Esophagus muscularis mucosa (tissue), 4 donors: Measurements from ENCODE around the gene CX3CL1. TPM values are rescaled to one million over a fixed set of nuclear protein-coding genes. Genes with fewer than 3 reads are reported as not detected.

Experiments used
- DNase-seq: peaks from one replicate; pipeline ENCODE4 v3.0.0-alpha.2; 2017; ENCODE audit errors: extremely low spot score
- H3K27ac ChIP-seq, 4 donors: fragments of 200-600 bp; sonication (generic); replicated peaks in 1 of 4; 1 replicate in 3 of 4; 2 replicates in 1 of 4; pipeline ENCODE4 v1.5.1; 2016 to 2019; ENCODE audit warnings: mild to moderate bottlenecking in 1 of 4
- H3K27me3 ChIP-seq, 4 donors: fragments of 200-600 bp; sonication (generic); one replicate each; pipeline versions ENCODE4 v1.5.1 to v1.6.0; 2016 to 2019
- H3K36me3 ChIP-seq, 4 donors: fragments of 200-600 bp; sonication (generic); one replicate each; pipeline ENCODE4 v1.5.1; 2016 to 2019
- H3K4me1 ChIP-seq, 4 donors: fragments of 200-600 bp; sonication (generic); one replicate each; pipeline ENCODE4 v1.5.1; 2016 to 2019
- H3K4me3 ChIP-seq, 4 donors: fragments of 200-600 bp; sonication (generic); 1 replicate in 2 of 4; 2 replicates in 2 of 4; pipeline ENCODE4 v1.5.1; 2016 to 2019; ENCODE audit warnings: mild to moderate bottlenecking in 4 of 4, moderate library complexity in 1 of 4
- H3K9me3 ChIP-seq, 4 donors: fragments of 200-600 bp; sonication (generic); 1 replicate in 3 of 4; 2 replicates in 1 of 4; pipeline ENCODE4 v1.5.1; 2016 to 2019
- EP300 ChIP-seq: sonication (generic); formaldehyde crosslinking; IDR thresholded peaks from one replicate; pipeline ENCODE4 v1.6.1; 2017; ENCODE audit warnings: antibody characterized with exemption
- POLR2A ChIP-seq: fragments of 450-650 bp; IDR thresholded peaks from one replicate; pipeline ENCODE4 v1.6.1; 2017; ENCODE audit warnings: antibody characterized with exemption, moderate library complexity, mild to moderate bottlenecking, low read depth
- POLR2AphosphoS5 ChIP-seq, 2 donors: sonication (generic); formaldehyde crosslinking; IDR thresholded peaks; one replicate each; pipeline ENCODE4 v1.6.1; 2017; ENCODE audit warnings: antibody characterized with exemption in 2 of 2
- WGBS: methylation state at CpG from one replicate; pipeline ENCODE4 v1.1.5; 2018; 5-methylcytosine and 5-hydroxymethylcytosine counted together
- intact Hi-C: fragments of 100-400 bp; cut with DNase I; formaldehyde crosslinking; loops from one replicate; pipeline ENCODE4 v1.15.1; 2023
- total RNA-seq, 4 donors: library from RNA; depleted of rRNA; stranded (reverse); fragments of >200 nt; gene quantifications; one replicate each; pipeline versions ENCODE4 v1.1.0 to v1.2.1, GENCODE V29; 2016
- TF ChIP-seq, protein P1 (sequence below), 3 experiments: fragments of 200-600 bp in 2 of 3; fragments of 450-650 bp in 1 of 3; sonication (generic) in 2 of 3; IDR thresholded peaks; one replicate each; pipeline ENCODE4 v1.5.1; 2017 to 2019; ENCODE audit warnings: antibody characterized with exemption in 3 of 3, mild to moderate bottlenecking in 2 of 3, moderate library complexity in 1 of 3

CX3CL1 gene
- total RNA-seq, 4 donors from 2014 or later = 26.8 to 40.4 (median 29.9) TPM

DNA sequence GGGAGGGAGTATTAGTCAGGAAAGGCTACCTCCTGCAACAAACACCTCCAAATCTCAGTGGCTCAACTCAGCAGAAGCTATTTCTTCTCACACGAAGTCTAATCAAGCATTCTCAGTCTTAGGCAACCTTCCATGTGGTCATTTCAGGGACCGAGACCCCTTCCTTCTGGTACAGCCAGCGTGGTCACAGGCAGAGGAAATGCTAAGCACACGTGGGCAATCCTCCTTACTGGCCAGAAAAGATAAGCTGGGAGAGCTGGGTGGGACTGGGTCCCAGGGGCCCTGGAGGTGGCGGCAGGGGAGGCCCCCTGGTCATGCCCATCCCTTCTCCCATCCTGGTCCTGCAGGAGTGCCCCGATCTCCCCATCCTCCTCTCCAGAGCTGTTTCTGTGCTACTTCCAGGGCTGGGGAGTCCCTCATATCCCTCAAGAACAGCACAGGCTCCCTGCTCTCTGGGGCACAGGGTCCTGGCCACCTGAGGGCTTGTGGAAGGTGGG is 5.7 kb upstream of the CX3CL1 start:
- Histone ChIP-seq H3K27ac (no peak overlapping the region), H3K4me3 (no peak overlapping the region), H3K36me3 (no peaks in the 10 kb centered on the region), H3K27me3 (no peaks in the 10 kb centered on the region), H3K4me1 (peaks cover 7 to 17% (median 9%) of the 10 kb centered on the region in 4 donors), H3K9me3 (no peaks in the 10 kb centered on the region)
- DNase-seq = no peak
- TF ChIP-seq, protein P1, sequence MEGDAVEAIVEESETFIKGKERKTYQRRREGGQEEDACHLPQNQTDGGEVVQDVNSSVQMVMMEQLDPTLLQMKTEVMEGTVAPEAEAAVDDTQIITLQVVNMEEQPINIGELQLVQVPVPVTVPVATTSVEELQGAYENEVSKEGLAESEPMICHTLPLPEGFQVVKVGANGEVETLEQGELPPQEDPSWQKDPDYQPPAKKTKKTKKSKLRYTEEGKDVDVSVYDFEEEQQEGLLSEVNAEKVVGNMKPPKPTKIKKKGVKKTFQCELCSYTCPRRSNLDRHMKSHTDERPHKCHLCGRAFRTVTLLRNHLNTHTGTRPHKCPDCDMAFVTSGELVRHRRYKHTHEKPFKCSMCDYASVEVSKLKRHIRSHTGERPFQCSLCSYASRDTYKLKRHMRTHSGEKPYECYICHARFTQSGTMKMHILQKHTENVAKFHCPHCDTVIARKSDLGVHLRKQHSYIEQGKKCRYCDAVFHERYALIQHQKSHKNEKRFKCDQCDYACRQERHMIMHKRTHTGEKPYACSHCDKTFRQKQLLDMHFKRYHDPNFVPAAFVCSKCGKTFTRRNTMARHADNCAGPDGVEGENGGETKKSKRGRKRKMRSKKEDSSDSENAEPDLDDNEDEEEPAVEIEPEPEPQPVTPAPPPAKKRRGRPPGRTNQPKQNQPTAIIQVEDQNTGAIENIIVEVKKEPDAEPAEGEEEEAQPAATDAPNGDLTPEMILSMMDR (IDR thresholded peaks at IDR 0.05) = no peak
- TF ChIP-seq POLR2A = no peak
- WGBS = 71% methylated on average over 6 of the region's 6 CpGs
- intact Hi-C loops = no loop called here

DNA sequence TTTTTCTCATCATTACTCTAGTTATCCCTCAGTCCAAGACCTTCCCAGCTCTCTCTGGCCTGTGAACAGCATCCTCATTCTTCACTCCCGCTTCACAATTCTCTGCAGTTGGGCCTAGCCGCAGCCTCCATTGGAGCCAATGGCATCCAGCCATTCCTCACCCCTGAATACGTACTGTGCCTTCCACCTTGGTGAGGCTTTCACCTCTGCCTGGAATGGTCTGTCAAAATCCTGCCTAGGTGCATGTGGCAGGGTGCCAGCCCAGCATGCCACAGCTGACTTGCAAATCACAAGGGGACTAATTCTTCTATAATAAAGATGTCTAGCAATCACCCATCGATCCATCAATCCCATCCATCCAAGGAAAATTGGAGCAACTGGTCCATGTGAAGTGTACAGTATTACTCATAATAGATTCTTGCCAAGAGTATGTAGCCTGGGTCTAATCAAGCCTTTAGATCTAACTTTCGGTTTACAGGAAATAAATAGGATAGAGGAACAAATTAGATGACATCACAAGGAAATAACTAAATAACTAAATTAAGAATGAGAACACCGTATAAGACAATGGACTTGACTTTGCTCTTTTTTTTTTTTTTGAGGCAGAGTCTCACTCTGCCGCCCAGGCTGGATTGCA is 5.1 kb upstream of the CX3CL1 start:
- DNase-seq = peak; percentile 74
- Histone ChIP-seq H3K9me3 (no peaks in the 10 kb centered on the region), H3K27me3 (no peaks in the 10 kb centered on the region), H3K4me3 (no peak overlapping the region), H3K4me1 (peaks cover 14 to 21% (median 16%) of the 10 kb centered on the region in 4 donors), H3K27ac (peak overlapping the region in 1 of 4 donors; percentile 34), H3K36me3 (no peaks in the 10 kb centered on the region)
- TF ChIP-seq, protein P1 (IDR thresholded peaks at IDR 0.05) = no peak
- TF ChIP-seq EP300 (no peak), POLR2A (no peak), POLR2AphosphoS5 (IDR thresholded peaks at IDR 0.05) (no peak)
- intact Hi-C loops = no loop called here
- WGBS = 70% methylated on average over 7 of the region's 7 CpGs

DNA sequence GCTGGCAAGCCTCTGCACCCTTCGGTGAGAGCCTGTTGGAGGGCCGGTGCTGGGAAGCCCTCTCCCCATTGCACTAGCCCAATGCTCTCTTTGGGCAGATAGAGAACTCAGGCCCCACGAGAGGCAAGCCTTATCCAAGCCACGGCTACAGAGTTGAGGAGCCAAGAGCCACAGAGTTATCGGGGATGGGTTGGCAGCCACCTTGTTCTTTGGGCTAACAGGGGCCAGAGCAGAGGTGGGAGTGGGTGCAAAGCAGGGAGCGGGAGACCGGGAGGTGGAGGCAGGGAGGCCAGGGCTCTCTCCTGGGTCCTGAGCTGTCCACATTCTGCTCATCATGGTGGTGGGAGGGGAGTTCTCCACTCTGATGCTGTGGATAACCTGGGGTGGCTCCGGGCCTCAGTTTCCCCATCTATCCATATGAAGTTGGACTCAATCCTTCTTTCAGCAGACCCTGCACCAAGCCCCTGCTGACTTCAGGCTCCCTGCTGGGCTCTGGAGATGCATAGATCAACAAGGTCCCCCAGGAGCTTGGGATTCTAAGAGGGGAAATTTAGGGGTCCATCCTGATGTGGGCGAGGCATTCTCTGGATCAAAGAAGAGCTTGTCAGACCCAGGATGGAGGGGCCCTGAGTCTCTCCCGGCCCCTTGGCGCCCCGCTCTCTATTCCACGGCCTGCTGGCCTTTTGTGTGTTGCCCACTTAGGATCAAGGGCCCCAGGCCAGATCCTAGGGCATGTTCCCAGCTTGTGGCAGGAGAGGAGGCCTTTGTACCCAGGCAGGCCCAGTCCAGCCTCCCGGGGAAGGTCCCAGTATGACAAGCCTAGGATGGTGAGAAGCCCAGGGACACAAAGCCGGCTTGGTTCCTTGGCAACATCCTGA is 557 bp upstream of the CX3CL1 start:
- no peak for DNase-seq
- Histone ChIP-seq H3K36me3 (no peaks in the 10 kb centered on the region), H3K4me3 (peak overlapping the region; percentile 75 to 83 (median 80)), H3K27ac (peak overlapping the region; percentile 95 to 97 (median 96)), H3K9me3 (no peaks in the 10 kb centered on the region), H3K4me1 (peaks cover 30 to 57% (median 52%) of the 10 kb centered on the region in 4 donors), H3K27me3 (no peaks in the 10 kb centered on the region)
- 85% methylated on average over 9 of the region's 15 CpGs for WGBS
- TF ChIP-seq POLR2A (no peak), POLR2AphosphoS5 (IDR thresholded peaks at IDR 0.05) (no peak), EP300 (no peak)
- TF ChIP-seq, protein P1 (IDR thresholded peaks at IDR 0.05) = no peak
- intact Hi-C loops = loop anchor here (2.0 to 5.0 kb wide), 2 partner anchors 46 to 71 kb away; no protein-coding TSS in a partner anchor

DNA sequence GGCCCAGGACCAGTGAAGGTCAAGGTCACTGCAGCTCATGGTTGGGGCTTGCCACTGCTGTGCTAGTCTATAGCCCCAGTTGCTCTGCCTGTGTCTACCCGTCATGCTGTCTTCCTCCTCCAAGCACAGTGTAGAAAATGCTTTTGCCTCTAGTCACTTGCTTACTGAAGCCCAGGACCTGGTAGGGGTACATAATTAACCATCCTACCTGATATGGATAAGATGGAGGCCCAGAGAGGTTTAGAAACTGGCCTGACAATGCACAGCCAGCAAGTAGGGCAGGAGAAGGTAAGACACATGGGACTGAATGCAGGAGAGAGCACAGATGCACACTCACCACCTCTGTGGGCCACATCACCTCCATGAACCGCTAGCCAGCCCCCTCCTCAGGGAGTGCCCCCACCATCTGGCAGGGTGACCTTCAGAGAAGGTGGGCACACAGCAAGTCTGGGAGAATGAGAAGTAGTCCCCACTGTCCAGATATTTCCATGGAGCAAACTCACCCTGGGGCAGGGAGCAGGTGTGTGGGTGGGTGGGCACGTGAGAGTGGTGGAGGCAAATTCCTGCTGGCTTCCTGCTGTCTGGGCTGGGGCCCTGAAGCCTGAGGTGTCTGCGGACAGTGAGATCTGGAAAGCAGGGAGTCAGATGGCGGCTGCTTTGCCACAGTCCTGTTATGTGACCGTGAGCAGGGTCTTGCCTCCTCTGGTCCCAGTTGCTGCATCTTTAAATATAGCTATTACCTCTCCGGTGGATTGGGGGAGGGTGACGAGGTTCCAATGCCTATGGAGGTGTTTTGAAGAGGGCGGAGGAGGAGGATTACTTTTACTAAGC is 1.0 kb downstream of the CX3CL1 start:
- H3K36me3 ChIP-seq = no peaks in the 10 kb centered on the region
- peak overlapping the region; percentile 75 to 83 (median 80) for H3K4me3 ChIP-seq
- no peak for DNase-seq
- no peaks in the 10 kb centered on the region for H3K9me3 ChIP-seq
- 43% methylated on average over 9 of the region's 9 CpGs for WGBS
- intact Hi-C loops = loop anchor here (2.0 to 5.0 kb wide), 2 partner anchors 44 to 73 kb away; no protein-coding TSS in a partner anchor
- peaks cover 35 to 71% (median 66%) of the 10 kb centered on the region in 4 donors for H3K4me1 ChIP-seq
- no peak for TF ChIP-seq POLR2A
- no peak for TF ChIP-seq EP300
- no peak for TF ChIP-seq POLR2AphosphoS5 (IDR thresholded peaks at IDR 0.05)
- TF ChIP-seq, protein P1 (IDR thresholded peaks at IDR 0.05) = no peak
- peak overlapping the region; percentile 95 to 97 (median 96) for H3K27ac ChIP-seq
- no peaks in the 10 kb centered on the region for H3K27me3 ChIP-seq
